ENCODE measurements around the gene DIS3L.

GRCh38 chr15:66246937-66247336 lies 46.4 kb upstream of the DIS3L start:
- no peak for TF ChIP-seq EZH2 (conservative IDR thresholded peaks at IDR 0.05; ENCODE audit: low read depth, low read length)
- TF ChIP-seq AFF4 (CRISPR knock-in tag; IDR thresholded peaks at IDR 0.05): no peak
- TF ChIP-seq SMC3 (IDR thresholded peaks at IDR 0.05; ENCODE audit: low read length): no peak
- no peak for TF ChIP-seq PATZ1 (CRISPR knock-in tag; IDR thresholded peaks at IDR 0.05)
- no peak for TF ChIP-seq ZBTB37 (CRISPR knock-in tag; IDR thresholded peaks at IDR 0.05)
- no peak for TF ChIP-seq CTCF (CRISPR knock-in tag; IDR thresholded peaks at IDR 0.05)
- no peak for TF ChIP-seq FIP1L1 (IDR thresholded peaks at IDR 0.05; ENCODE audit: borderline replicate concordance, insufficient read depth, low read depth, low read length)
- no peak for TF ChIP-seq E2F1 (CRISPR knock-in tag; IDR thresholded peaks at IDR 0.05)
- TF ChIP-seq ARHGAP35 (CRISPR knock-in tag; IDR thresholded peaks at IDR 0.05; ENCODE audit: borderline replicate concordance): no peak
- TF ChIP-seq, protein P1, sequence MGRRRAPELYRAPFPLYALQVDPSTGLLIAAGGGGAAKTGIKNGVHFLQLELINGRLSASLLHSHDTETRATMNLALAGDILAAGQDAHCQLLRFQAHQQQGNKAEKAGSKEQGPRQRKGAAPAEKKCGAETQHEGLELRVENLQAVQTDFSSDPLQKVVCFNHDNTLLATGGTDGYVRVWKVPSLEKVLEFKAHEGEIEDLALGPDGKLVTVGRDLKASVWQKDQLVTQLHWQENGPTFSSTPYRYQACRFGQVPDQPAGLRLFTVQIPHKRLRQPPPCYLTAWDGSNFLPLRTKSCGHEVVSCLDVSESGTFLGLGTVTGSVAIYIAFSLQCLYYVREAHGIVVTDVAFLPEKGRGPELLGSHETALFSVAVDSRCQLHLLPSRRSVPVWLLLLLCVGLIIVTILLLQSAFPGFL (CRISPR knock-in tag; IDR thresholded peaks at IDR 0.05): no peak
- TF ChIP-seq RFX5 (IDR thresholded peaks at IDR 0.05; ENCODE audit: low read depth, low read length): no peak
- TF ChIP-seq, protein P2, sequence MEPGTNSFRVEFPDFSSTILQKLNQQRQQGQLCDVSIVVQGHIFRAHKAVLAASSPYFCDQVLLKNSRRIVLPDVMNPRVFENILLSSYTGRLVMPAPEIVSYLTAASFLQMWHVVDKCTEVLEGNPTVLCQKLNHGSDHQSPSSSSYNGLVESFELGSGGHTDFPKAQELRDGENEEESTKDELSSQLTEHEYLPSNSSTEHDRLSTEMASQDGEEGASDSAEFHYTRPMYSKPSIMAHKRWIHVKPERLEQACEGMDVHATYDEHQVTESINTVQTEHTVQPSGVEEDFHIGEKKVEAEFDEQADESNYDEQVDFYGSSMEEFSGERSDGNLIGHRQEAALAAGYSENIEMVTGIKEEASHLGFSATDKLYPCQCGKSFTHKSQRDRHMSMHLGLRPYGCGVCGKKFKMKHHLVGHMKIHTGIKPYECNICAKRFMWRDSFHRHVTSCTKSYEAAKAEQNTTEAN (CRISPR knock-in tag; conservative IDR thresholded peaks at IDR 0.05): no peak

All from HepG2 (cell line).